ENCODE data around the gene ZNF800. TPM values are rescaled to one million over a fixed set of nuclear protein-coding genes. Genes with fewer than 3 reads are reported as not detected.

The ZNF800 gene
- polyA plus RNA-seq, 1 of the 3 experiments (the other 2 are of a cell fraction): 9.2 TPM

DNA sequence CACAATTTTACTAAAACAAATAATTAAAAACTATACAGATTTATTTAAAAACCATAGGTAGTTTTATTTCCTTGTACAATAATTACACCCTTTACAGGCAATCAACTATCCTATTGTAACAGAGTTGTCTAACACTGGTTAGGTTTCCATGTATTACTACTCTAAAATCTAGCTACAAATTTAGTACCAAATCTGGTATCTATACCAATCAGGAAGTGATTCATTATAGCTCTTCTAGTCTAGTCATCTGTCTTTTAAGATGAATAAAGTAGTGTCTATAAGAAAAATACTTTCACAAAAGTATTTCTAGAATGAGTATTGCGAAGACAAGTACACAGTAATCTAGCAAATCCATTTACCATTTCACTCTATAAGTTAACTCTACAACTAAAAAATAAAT lies 16.9 kb downstream of the ZNF800 start:
- Histone ChIP-seq H3F3A (replicated peaks; ENCODE audit: insufficient read depth) (peaks cover 16% of the 10 kb centered on the region), H3K79me2 (ENCODE audit: insufficient read depth) (peaks cover 53% of the 10 kb centered on the region), H3K9ac (no peak overlapping the region), H3K4me1 (ENCODE audit: control insufficient read depth in 1 of 2, insufficient read depth in 2 of 2, low read depth in 1 of 2, low read length in 1 of 2) (peaks cover 0 to 12% of the 10 kb centered on the region in 2 experiments; a peak in 2 of 4 replicates), H4K20me1 (ENCODE audit: insufficient read depth) (peaks cover 32% of the 10 kb centered on the region; the same call in 1 of the 2 replicates), H3K27ac (ENCODE audit: low read depth in 2 of 2, low read length in 1 of 2) (peak overlapping the region in 1 of 2 experiments; percentile 6; a peak in 2 of 4 replicates), H3K27me3 (ENCODE audit: insufficient read depth) (no peaks in the 10 kb centered on the region), H2AFZ (ENCODE audit: low read depth) (no peak overlapping the region), H3K4me3 (ENCODE audit: low read depth in 2 of 2, low read length in 1 of 2) (no peak overlapping the region), H3K9me2 (no peaks in the 10 kb centered on the region), H3K9me3 (no peaks in the 10 kb centered on the region), H3K4me2 (no peak overlapping the region), H3K36me3 (replicated peaks in 1 of 2; ENCODE audit: control insufficient read depth in 1 of 2, insufficient read depth in 2 of 2, low read length in 1 of 2) (peaks cover 66 to 80% of the 10 kb centered on the region in 2 experiments)
- 100% methylated on average over 1 of the region's 1 CpG for WGBS (ENCODE audit: low lambda C conversion rate)
- ChIA-PET POLR2A (no interaction called here), CTCF (no interaction called here)
- peak; percentile 12; the same call in 1 of the 2 replicates for TF ChIP-seq FOSL2 (IDR thresholded peaks at IDR 0.05; ENCODE audit: borderline replicate concordance, low read depth)
- TF ChIP-seq JUND (IDR thresholded peaks at IDR 0.05): no peak
- DNase-seq: no peak

DNA sequence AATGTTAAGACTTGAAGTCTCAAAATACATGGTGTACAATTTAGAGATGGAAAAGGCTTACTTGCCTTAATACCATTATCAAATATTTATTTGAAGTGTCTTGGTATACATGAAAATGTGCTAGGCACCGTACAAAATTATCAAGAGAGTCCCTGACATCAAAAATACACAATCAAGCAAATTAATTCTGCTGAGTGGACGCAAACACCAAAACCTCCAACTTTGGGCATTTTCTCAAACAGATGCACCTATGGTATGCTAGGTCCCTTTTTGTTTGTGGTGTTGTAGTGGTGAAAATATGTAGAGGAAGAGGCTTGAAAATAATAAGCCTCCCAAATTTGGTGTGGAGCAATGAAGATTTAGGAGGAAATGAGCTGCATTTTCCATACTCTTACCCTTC lies 24.8 kb downstream of the ZNF800 start:
- no peaks in the 10 kb centered on the region; the same call in 1 of the 2 replicates for H4K20me1 ChIP-seq (ENCODE audit: insufficient read depth)
- H3K9ac ChIP-seq: no peak overlapping the region
- H3K9me3 ChIP-seq: no peaks in the 10 kb centered on the region
- no peaks in the 10 kb centered on the region for H3K9me2 ChIP-seq
- peaks cover 56 to 88% of the 10 kb centered on the region in 2 experiments for H3K36me3 ChIP-seq (replicated peaks in 1 of 2; ENCODE audit: control insufficient read depth in 1 of 2, insufficient read depth in 2 of 2, low read length in 1 of 2)
- no peak for DNase-seq
- ChIA-PET CTCF (interaction anchor here (1.0 to 2.4 kb wide), 6 partner anchors 10 to 147 kb away, joined by 3 to 9 read pairs (median 4); no protein-coding TSS in a partner anchor), POLR2A (interaction anchor here (1.4 kb wide), 1 partner anchor 24 kb away, joined by 3 read pairs; the partner anchor contains the start of gene ZNF800)
- no peak for TF ChIP-seq NRF1 (IDR thresholded peaks at IDR 0.05; ENCODE audit: low read depth, low read length)
- TF ChIP-seq MXI1 (IDR thresholded peaks at IDR 0.05; ENCODE audit: low read depth, low read length): no peak
- no peak overlapping the region for H2AFZ ChIP-seq (ENCODE audit: low read depth)
- no peaks in the 10 kb centered on the region for H3K27me3 ChIP-seq (ENCODE audit: insufficient read depth)
- H3K79me2 ChIP-seq (ENCODE audit: insufficient read depth): peaks cover 56% of the 10 kb centered on the region
- no peaks in the 10 kb centered on the region for H3F3A ChIP-seq (replicated peaks; ENCODE audit: insufficient read depth)
- 95% methylated on average over 2 of the region's 2 CpGs for WGBS (ENCODE audit: low lambda C conversion rate)
- no peak overlapping the region for H3K4me2 ChIP-seq
- no peak overlapping the region for H3K27ac ChIP-seq (ENCODE audit: low read depth in 2 of 2, low read length in 1 of 2)
- no peak overlapping the region for H3K4me3 ChIP-seq (ENCODE audit: low read depth in 2 of 2, low read length in 1 of 2)
- peaks cover 0 to 7% of the 10 kb centered on the region in 2 experiments; a peak in 2 of 4 replicates for H3K4me1 ChIP-seq (ENCODE audit: control insufficient read depth in 1 of 2, insufficient read depth in 2 of 2, low read depth in 1 of 2, low read length in 1 of 2)

DNA sequence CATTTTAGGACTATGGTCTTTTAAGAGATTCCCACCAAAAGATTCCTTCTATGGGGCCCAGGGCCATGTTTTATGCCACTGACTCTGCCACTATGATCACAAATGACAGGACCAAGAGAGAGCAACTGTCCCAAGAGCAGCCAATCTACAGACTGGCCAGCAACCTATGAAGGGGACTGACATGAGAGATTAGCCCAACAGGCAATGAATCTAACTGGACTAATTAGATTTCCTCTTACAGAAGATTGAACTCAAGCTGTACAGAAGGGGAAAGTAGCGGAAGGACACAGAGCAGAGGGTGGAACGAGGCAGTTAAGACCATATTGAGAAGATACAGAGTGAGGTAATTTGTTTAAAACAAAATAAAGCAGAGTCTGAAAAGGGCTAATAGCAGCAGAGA lies 25.8 kb downstream of the ZNF800 start:
- H4K20me1 ChIP-seq (ENCODE audit: insufficient read depth): no peaks in the 10 kb centered on the region; the same call in 1 of the 2 replicates
- peaks cover 60% of the 10 kb centered on the region for H3K79me2 ChIP-seq (ENCODE audit: insufficient read depth)
- H3K4me1 ChIP-seq (ENCODE audit: control insufficient read depth in 1 of 2, insufficient read depth in 2 of 2, low read depth in 1 of 2, low read length in 1 of 2): peaks cover 0 to 7% of the 10 kb centered on the region in 2 experiments; a peak in 2 of 4 replicates

More for the DNA sequence above, 25.8 kb downstream of the ZNF800 start:
- Histone ChIP-seq H3K9me3 (no peaks in the 10 kb centered on the region), H3K4me2 (no peak overlapping the region), H3K4me3 (ENCODE audit: low read depth in 2 of 2, low read length in 1 of 2) (no peak overlapping the region), H3K27ac (ENCODE audit: low read depth in 2 of 2, low read length in 1 of 2) (peak overlapping the region in 1 of 2 experiments; percentile 43; a peak in 2 of 4 replicates), H3K27me3 (ENCODE audit: insufficient read depth) (no peaks in the 10 kb centered on the region), H3K9me2 (no peaks in the 10 kb centered on the region), H2AFZ (ENCODE audit: low read depth) (no peak overlapping the region), H3F3A (replicated peaks; ENCODE audit: insufficient read depth) (no peaks in the 10 kb centered on the region), H3K36me3 (replicated peaks in 1 of 2; ENCODE audit: control insufficient read depth in 1 of 2, insufficient read depth in 2 of 2, low read length in 1 of 2) (peaks cover 60 to 93% of the 10 kb centered on the region in 2 experiments), H3K9ac (no peak overlapping the region)
- WGBS (ENCODE audit: low lambda C conversion rate): 79% methylated on average over 2 of the region's 2 CpGs
- ChIA-PET POLR2A (no interaction called here), CTCF (interaction anchor here (1.2 to 2.4 kb wide), 3 partner anchors 11 to 19 kb away, joined by 3 to 9 read pairs (median 7); no protein-coding TSS in a partner anchor)
- TF ChIP-seq EP300 (IDR thresholded peaks at IDR 0.05; ENCODE audit: borderline replicate concordance in 1 of 2, low read depth in 1 of 2, low read length in 1 of 2): peak in 1 of 2 experiments; percentile 39; a peak in 1 of 4 replicates
- no peak for TF ChIP-seq GATA2 (CRISPR knock-in tag; IDR thresholded peaks at IDR 0.05)
- TF ChIP-seq, protein P1, sequence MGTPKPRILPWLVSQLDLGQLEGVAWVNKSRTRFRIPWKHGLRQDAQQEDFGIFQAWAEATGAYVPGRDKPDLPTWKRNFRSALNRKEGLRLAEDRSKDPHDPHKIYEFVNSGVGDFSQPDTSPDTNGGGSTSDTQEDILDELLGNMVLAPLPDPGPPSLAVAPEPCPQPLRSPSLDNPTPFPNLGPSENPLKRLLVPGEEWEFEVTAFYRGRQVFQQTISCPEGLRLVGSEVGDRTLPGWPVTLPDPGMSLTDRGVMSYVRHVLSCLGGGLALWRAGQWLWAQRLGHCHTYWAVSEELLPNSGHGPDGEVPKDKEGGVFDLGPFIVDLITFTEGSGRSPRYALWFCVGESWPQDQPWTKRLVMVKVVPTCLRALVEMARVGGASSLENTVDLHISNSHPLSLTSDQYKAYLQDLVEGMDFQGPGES (IDR thresholded peaks at IDR 0.05; ENCODE audit: low read depth, low read length): no peak
- peak; percentile 39 for DNase-seq
